Right hindlimb (tissue), 1 donor: ENCODE results near the gene PCDHGB5.
A peak's percentile ranks its signal among the peaks of the same experiment; 100 is the strongest.
"Not testable (repeated sequence)": the region's sequence is repeated elsewhere in the genome, so short reads cannot be mapped to it uniquely, and the experiment has no call there.

Experiments
- DNase-seq: peaks from one replicate; pipeline ENCODE4 v3.0.0-alpha.2; 2018

PCDHGB5 gene

DNA sequence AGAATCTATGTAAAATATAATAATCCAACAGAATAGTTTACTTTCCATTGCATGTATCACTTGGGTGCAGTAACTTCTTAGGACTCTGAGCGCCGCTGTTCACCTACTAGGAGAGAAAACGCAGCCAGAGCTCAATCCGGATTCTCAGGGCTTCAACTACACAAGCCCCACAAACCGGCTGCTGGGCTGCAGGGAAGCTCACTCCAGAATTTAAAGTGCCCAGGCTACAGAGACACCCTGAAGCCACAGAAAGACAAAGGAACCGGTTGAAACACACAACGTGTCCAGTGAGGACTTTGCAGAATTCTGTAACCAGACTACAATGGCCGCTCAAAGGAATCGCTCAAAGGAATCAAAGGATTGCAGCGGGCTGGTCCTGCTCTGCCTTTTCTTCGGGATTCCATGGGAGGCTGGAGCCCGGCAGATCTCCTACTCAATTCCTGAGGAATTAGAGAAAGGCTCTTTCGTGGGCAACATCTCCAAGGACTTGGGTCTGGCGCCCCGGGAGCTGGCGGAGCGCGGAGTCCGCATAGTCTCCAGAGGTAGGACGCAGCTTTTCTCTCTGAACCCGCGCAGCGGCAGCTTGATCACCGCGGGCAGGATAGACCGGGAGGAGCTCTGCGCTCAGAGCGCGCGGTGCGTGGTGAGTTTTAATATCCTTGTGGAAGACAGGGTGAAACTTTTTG is 15.2 kb downstream of the PCDHGB5 start, which contains the start of gene PCDHGA10:
TSS of gene PCDHGA10 (plus strand) at position 134 of the 686 bp plus-strand sequence. CDS start at position 323, 189 bp downstream.
- DNase-seq = no peak

DNA sequence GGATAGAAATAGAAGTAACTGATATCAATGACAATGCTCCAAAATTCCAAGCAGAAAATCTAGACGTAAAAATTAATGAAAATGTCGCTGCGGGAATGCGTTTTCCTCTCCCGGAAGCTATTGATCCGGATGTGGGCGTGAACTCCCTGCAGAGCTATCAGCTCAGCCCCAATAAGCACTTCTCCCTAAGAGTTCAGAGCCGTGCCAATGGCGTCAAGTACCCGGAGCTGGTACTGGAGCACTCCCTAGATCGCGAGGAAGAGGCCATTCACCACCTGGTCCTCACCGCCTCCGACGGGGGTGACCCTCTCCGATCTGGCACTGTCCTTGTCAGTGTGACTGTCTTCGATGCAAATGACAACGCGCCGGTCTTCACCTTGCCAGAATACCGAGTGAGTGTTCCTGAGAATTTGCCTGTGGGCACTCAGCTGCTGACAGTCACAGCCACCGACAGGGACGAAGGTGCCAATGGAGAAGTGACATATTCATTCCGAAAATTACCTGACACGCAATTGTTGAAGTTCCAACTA is 15.9 kb downstream of the PCDHGB5 start:
- DNase-seq = no peak

DNA sequence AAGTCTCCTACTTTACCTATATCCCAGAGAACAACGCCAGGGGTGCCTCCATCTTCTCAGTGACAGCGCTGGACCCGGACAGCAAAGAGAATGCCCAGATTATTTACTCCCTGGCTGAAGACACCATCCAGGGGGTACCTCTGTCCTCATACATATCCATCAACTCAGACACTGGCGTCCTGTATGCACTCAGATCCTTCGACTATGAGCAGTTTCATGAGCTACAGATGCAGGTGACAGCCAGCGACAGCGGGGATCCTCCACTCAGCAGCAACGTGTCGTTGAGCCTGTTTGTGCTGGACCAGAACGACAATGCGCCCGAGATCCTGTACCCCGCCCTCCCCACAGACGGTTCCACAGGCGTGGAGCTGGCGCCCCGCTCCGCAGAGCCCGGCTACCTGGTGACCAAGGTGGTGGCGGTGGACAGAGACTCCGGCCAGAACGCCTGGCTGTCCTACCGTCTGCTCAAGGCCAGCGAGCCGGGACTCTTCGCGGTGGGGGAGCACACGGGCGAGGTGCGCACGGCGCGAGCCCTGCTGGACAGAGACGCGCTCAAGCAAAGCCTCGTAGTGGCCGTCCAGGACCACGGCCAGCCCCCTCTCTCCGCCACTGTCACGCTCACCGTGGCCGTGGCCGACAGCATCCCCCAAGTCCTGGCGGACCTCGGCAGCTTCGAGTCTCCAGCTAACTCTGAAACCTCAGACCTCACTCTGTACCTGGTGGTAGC is 17.0 kb downstream of the PCDHGB5 start:
- DNase-seq = not testable (repeated sequence)

DNA sequence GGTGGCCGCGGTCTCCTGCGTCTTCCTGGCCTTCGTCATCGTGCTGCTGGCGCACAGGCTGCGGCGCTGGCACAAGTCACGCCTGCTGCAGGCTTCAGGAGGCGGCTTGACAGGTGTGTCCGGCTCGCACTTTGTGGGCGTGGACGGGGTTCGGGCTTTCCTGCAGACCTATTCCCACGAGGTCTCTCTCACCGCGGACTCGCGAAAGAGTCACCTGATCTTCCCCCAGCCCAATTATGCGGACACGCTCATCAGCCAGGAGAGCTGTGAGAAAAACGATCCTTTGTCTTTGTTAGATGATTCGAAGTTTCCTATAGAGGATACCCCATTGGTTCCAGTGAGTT is 17.5 kb downstream of the PCDHGB5 start:
- not testable (repeated sequence) for DNase-seq

DNA sequence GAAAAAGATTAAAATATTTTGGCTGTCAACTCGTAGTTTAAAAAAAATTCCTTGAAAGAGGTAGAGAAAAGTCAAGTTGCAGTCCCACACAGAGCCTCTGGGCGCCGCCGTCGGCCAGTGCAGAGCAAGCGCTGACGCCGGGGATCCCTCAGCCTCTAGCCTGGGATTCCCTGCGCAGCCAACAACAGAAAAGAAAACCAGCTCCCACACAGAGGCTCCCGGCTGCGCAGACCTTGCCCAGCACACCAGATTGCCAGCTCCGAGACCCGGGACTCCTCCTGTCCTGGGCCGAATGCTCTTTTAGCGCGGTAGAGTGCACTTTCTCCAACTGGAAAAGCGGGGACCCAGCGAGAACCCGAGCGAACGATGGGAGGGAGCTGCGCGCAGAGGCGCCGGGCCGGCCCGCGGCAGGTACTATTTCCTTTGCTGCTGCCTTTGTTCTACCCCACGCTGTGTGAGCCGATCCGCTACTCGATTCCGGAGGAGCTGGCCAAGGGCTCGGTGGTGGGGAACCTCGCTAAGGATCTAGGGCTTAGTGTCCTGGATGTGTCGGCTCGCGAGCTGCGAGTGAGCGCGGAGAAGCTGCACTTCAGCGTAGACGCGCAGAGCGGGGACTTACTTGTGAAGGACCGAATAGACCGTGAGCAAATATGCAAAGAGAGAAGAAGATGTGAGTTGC is 19.9 kb downstream of the PCDHGB5 start, which contains the start of gene PCDHGB7:
TSS of gene PCDHGB7 (plus strand) at position 184 of the 679 bp plus-strand sequence. CDS start at position 367, 183 bp downstream.
- DNase-seq = peak; percentile 76

DNA sequence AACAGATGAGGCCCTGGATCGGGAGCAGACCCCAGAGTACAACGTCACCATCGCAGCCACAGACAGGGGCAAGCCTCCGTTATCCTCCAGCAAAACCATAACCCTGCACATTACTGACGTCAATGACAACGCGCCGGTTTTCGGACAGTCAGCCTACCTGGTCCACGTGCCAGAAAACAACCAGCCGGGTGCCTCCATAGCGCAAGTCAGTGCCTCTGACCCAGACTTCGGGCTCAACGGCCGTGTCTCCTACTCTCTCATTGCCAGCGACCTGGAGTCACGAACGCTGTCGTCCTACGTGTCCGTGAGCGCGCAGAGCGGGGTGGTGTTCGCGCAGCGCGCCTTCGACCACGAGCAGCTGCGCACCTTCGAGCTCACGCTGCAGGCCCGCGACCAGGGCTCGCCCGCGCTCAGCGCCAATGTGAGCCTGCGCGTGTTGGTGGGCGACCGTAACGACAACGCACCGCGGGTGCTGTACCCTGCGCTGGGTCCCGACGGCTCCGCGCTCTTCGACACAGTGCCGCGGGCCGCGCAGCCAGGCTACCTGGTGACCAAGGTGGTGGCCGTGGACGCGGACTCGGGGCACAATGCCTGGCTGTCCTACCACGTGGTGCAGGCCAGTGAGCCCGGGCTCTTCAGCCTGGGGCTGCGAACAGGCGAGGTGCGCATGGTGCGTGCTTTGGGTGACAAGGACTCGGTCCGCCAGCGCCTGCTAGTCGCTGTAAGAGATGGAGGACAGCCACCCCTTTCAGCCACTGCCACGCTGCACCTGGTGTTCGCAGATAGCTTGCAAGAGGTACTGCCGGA is 21.5 kb downstream of the PCDHGB5 start:
- DNase-seq = no peak

DNA sequence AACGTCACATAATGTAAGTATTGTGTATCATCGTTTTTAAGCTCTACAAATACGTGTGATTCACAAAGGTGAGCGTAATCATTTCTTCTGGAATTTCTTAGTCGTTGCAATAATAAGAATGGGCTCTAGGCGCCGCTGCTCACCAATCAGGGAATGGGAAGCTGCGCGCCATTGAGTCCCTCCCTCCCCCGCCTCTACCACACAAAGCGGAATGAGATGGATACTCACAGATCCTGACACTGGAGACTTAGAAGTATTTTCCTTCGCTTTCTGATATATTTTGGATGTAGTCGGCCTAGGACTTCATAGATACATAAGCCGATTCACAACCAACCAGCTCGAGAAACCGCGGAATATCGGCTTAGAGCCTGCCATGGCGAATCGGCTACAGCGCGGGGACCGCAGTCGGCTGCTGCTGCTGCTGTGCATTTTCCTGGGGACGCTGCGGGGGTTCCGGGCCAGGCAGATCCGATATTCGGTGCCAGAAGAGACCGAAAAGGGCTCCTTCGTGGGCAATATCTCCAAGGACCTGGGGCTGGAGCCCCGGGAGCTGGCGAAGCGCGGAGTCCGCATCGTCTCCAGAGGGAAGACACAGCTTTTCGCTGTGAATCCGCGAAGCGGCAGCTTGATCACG is 23.2 kb downstream of the PCDHGB5 start, which contains the start of gene PCDHGA11:
TSS of gene PCDHGA11 (plus strand) at position 197 of the 634 bp plus-strand sequence. CDS start at position 374, 177 bp downstream.
- DNase-seq = no peak

DNA sequence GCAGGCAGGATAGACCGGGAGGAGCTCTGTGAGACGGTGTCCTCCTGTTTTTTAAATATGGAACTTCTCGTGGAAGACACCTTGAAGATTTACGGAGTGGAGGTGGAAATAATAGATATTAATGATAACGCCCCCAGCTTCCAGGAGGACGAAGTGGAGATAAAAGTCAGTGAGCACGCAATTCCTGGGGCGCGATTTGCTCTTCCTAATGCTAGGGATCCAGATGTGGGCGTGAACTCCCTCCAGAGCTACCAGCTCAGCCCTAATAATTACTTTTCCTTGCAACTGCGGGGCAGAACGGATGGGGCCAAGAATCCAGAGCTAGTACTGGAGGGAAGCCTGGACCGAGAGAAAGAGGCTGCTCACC is 23.7 kb downstream of the PCDHGB5 start:
- DNase-seq = no peak

DNA sequence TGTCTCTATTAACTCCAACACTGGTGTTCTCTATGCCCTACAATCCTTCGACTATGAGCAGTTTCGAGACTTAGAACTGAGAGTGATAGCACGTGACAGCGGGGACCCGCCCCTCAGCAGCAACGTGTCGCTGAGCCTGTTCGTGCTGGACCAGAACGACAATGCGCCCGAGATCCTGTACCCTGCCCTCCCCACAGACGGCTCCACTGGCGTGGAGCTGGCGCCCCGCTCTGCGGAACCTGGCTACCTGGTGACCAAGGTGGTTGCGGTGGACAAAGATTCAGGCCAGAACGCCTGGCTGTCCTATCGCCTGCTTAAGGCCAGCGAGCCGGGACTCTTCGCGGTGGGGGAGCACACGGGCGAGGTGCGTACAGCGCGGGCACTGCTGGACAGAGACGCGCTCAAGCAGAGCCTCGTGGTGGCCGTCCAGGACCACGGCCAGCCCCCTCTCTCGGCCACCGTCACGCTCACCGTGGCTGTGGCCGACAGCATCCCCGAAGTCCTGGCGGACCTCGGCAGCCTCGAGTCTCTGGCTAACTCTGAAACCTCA is 25.1 kb downstream of the PCDHGB5 start:
- DNase-seq = no peak

DNA sequence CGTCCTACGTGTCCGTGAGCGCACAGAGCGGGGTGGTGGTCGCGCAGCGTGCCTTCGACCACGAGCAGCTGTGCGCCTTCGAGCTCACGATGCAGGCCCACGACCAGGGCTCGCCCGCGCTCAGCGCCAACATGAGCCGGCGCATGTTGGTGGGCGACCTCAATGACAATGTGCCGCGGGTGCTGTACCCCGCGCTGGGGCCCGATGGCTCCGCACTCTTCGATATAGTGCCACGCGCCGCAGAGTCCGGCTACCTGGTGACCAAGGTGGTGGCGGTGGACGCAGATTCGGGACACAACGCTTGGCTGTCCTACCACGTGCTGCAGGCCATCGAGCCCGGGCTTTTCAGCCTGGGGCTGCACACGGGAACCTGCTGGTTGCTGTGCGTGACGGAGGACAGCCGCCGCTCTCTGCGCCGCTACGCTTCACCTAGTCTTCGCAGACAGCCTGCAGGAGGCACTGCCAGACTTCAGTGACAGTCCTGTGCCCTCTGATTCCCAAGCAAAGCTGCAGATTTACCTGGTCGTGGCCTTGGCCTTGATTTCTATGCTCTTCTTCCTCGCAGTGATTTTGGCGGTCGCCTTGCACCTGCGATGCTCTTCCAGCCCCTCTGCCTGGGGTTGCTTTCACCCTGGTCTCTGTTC is 30.2 kb downstream of the PCDHGB5 start:
- DNase-seq = no peak

DNA sequence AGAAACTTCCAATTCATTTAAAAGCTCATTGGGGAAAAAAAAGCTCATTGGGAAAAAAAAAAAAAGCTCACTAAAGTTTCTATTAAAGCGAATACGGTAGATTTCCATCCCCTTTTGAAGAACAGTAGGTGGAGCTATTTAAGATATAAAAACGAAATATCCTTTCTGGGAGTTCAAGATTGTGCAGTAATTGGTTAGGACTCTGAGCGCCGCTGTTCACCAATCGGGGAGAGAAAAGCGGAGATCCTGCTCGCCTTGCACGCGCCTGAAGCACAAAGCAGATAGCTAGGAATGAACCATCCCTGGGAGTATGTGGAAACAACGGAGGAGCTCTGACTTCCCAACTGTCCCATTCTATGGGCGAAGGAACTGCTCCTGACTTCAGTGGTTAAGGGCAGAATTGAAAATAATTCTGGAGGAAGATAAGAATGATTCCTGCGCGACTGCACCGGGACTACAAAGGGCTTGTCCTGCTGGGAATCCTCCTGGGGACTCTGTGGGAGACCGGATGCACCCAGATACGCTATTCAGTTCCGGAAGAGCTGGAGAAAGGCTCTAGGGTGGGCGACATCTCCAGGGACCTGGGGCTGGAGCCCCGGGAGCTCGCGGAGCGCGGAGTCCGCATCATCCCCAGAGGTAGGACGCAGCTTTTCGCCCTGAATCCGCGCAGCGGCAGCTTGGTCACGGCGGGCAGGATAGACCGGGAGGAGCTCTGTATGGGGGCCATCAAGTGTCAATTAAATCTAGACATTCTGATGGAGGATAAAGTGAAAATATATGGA is 32.8 kb downstream of the PCDHGB5 start, which contains the start of gene PCDHGA12:
TSS of gene PCDHGA12 (plus strand) at position 176 of the 782 bp plus-strand sequence. CDS start at position 429, 253 bp downstream.
- no peak for DNase-seq

DNA sequence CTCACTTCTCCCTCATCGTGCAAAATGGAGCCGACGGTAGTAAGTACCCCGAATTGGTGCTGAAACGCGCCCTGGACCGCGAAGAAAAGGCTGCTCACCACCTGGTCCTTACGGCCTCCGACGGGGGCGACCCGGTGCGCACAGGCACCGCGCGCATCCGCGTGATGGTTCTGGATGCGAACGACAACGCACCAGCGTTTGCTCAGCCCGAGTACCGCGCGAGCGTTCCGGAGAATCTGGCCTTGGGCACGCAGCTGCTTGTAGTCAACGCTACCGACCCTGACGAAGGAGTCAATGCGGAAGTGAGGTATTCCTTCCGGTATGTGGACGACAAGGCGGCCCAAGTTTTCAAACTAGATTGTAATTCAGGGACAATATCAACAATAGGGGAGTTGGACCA is 33.5 kb downstream of the PCDHGB5 start:
- no peak for DNase-seq

DNA sequence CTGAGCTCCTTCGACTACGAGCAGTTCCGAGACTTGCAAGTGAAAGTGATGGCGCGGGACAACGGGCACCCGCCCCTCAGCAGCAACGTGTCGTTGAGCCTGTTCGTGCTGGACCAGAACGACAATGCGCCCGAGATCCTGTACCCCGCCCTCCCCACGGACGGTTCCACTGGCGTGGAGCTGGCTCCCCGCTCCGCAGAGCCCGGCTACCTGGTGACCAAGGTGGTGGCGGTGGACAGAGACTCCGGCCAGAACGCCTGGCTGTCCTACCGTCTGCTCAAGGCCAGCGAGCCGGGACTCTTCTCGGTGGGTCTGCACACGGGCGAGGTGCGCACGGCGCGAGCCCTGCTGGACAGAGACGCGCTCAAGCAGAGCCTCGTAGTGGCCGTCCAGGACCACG is 34.6 kb downstream of the PCDHGB5 start:
- not testable (repeated sequence) for DNase-seq

DNA sequence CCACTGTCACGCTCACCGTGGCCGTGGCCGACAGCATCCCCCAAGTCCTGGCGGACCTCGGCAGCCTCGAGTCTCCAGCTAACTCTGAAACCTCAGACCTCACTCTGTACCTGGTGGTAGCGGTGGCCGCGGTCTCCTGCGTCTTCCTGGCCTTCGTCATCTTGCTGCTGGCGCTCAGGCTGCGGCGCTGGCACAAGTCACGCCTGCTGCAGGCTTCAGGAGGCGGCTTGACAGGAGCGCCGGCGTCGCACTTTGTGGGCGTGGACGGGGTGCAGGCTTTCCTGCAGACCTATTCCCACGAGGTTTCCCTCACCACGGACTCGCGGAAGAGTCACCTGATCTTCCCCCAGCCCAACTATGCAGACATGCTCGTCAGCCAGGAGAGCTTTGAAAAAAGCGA is 35.0 kb downstream of the PCDHGB5 start:
- not testable (repeated sequence) for DNase-seq

DNA sequence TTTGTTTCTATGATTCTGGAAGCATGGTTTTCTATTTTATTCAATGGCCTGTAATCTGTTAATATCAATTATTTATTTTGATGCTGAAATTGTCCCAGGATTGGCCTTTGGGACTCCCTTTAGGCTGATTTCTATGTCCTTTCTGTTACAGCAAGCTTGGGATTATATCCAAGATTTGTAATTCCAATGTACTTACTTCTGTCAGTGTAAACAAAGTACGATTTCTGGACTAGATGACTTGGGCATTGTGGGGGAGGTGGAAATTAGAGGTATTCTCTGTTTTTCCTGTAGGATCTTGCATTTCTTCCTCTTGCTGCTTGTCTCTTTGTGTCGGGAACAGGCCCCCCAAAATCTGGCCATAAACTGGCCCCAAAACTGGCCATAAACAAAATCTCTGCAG is 36.3 kb downstream of the PCDHGB5 start:
- DNase-seq = no peak

DNA sequence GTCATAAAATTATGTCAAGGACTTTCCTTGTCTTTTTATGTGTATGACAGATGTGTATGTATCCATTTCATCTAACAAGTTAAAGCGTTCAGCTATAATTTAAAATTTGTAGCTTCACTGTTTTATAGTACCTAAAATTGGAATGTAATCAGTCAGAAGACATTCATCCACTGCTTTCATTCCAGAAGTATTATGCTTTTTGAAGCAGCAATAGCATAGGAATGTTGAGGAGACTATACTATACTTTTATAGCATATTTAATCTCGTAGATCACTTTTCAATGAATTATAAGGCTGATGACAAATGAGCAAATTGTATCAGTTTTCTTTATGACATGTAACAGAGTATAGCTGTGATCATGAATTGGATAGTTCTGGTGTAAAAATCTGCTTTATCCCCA is 39.5 kb downstream of the PCDHGB5 start:
- DNase-seq = no peak

DNA sequence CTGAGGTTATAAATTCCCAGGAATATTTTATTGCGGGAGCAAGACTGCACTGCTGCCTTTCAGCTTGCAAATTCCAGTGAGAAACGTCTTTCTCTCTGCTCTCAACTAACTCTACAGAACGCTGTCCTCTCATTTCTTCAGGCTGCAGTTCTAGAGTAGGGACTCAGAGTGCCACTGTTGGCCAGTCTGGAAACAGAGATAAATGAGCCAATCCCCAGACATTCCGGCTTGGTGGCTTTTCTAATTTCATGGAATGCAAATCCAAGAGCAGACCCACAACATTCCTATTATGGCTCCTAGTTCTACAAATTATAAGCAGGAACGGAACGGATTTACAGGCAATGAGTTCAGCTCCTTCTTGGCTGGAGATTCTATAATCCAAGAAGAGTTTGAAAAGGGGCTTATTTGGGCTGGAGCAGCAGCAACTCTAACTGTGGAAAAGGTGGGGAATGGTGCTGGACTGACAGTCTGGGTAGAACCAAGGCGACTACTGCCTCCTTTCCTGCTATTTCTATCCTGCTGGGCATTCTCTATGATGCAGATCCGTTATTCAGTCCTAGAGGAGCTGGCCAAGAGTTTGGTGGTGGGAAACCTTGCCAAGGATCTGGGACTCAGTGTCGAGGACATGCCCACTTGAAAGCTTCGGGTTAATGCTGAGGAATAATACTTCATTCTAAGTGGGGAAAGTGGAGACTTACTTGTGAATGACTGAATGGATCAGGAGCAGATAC is 41.8 kb downstream of the PCDHGB5 start:
- no peak for DNase-seq

DNA sequence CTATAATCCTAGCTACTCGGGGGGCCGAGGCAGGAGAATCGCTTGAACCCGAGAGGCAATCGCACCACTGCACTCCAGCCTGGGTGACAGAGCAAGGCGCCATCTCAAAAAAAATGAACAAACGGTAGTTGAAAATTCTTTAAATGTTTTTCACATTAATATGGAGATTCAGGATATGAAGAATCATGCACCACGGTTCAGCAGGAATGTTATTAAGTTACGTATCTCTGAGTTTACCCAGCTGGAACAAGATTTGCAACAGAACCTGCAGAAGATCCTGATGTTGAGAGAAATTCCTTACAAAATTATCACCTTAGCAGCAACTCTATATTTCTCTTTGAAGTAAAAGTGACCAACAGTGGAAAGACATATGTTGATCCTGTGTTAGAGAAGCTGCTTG is 42.6 kb downstream of the PCDHGB5 start:
- no peak for DNase-seq

DNA sequence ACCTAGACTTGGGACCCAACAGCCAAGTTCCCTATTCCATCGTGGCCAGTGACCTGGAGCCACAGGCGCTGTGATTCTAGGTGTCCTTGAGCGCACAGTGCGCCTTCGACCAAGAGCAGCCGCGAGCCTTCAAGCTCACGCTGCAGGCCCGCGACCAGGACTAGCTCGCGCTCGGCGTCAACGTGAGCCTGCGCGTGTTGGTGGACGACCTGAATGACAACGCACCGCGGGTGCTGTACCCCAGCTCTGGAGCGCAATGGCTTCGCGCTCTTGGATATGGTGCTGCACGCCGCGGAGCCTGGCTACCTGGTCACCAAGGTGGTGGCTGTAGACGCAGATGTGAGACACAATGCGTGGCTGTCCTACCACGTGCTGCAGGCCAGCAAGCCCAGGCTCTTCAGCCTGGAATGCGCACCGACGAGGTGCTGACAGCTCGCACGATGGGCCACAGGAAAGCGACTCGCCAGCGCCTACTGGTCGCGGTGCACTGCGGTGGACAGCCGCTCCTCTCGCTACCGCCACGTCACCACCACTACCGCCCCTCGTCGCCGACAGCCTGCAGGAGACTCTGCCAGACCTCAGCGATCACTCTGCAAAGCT is 43.9 kb downstream of the PCDHGB5 start:
- no peak for DNase-seq
